GM10266 (cell line): ENCODE results near the gene CACNA1C.

Source experiments
- DNase-seq: peaks from one replicate; pipeline ENCODE4 v3.0.0; 2012; ENCODE audit errors: extremely low spot score
- CTCF ChIP-seq: IDR thresholded peaks from 2 replicates; pipeline ENCODE4 v1.5.1; 2012; ENCODE audit warnings: mild to moderate bottlenecking, low read depth; ENCODE audit not compliant: control insufficient read depth, insufficient read depth; ENCODE audit errors: missing control alignments

CACNA1C gene

GRCh38 chr12:2686280-2686646, 633.5 kb downstream of the CACNA1C start:
- no peak for TF ChIP-seq CTCF
- DNase-seq = no peak

- no peak for TF ChIP-seq CTCF
- DNase-seq = no peak
Measured at GRCh38 chr12:2687058-2687457, 634.3 kb downstream of the CACNA1C start.

GRCh38 chr12:2687726-2688125, 634.9 kb downstream of the CACNA1C start:
- no peak for DNase-seq

DNA sequence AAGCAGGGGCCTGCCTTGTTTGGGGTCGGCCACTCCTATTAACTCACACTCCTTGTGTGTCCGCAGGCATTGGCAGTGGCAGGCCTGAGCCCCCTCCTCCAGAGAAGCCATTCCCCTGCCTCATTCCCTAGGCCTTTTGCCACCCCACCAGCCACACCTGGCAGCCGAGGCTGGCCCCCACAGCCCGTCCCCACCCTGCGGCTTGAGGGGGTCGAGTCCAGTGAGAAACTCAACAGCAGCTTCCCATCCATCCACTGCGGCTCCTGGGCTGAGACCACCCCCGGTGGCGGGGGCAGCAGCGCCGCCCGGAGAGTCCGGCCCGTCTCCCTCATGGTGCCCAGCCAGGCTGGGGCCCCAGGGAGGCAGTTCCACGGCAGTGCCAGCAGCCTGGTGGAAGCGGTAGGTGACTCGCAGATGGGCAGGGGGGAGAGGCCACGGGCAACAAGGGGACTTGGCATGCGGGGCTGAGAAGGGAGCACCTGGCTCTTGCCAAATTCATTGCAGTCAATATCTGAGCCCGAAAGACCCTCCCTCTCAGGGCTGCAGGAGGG, 635.7 kb downstream of the CACNA1C start:
- no peak for DNase-seq

More at GRCh38 chr12:2687726-2688125, 634.9 kb downstream of the CACNA1C start:
- TF ChIP-seq CTCF = no peak

DNA sequence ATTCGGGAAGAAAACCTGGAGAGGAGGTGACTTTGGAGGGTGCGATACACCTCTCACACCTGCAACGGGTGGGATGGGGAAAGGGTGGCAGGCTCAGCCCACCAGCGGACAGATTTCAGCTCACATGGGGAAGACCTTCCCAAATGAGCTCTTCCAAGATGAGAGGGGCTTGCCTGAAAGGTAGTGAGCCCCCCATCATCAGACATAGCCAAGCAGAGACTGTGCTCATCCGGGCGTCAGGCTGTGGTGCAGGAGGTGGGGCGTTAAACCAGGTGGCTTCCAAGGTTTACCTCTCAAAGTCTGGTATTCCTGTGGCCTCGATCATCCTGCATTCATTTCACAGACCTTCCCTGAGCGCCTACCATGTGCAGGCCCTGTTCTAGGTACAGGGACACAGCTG, 636.6 kb downstream of the CACNA1C start:
- no peak for TF ChIP-seq CTCF

More for the DNA sequence above, 635.7 kb downstream of the CACNA1C start:
- TF ChIP-seq CTCF = no peak

DNA sequence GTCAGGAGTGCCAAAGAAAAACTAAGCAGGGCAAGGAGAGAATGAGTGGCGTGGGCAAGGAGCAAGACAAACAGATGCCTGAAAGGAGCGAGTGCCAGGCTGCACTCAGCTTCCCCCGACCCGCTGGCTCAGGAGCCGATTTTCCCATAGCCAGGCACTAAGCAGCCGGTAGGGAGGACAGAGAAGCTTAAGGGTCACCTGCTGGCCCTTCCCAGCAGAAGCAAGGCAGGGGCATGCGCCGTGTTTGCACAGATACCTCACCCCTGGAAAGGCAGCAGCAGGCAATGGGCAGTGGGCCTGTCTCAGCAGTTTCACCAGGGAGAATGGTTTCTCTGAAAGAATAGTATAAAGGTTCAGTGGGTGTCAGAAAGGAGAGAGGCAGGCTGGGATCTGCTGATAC, 637.1 kb downstream of the CACNA1C start:
- DNase-seq = no peak
- no peak for TF ChIP-seq CTCF

More for the DNA sequence above, 636.6 kb downstream of the CACNA1C start:
- no peak for DNase-seq

- no peak for DNase-seq
- TF ChIP-seq CTCF = no peak
Measured at GRCh38 chr12:2690348-2691005, 637.7 kb downstream of the CACNA1C start.
